GM23248 (cell line): ENCODE data around the gene HTR3B.

ENCODE experiments used
- EZH2 ChIP-seq: fragments of 200-600 bp; sonication (generic); IDR thresholded peaks from 2 replicates; pipeline ENCODE4 v1.6.1; 2018; ENCODE audit warnings: antibody characterized with exemption, mild to moderate bottlenecking; ENCODE audit not compliant: insufficient read depth, poor library complexity, severe bottlenecking
- EZH2phosphoT487 ChIP-seq: fragments of 200-600 bp; sonication (generic); IDR thresholded peaks from 2 replicates; pipeline ENCODE4 v1.6.1; 2018; ENCODE audit warnings: antibody characterized with exemption, moderate library complexity, mild to moderate bottlenecking, low read depth; ENCODE audit not compliant: insufficient read depth

DNA sequence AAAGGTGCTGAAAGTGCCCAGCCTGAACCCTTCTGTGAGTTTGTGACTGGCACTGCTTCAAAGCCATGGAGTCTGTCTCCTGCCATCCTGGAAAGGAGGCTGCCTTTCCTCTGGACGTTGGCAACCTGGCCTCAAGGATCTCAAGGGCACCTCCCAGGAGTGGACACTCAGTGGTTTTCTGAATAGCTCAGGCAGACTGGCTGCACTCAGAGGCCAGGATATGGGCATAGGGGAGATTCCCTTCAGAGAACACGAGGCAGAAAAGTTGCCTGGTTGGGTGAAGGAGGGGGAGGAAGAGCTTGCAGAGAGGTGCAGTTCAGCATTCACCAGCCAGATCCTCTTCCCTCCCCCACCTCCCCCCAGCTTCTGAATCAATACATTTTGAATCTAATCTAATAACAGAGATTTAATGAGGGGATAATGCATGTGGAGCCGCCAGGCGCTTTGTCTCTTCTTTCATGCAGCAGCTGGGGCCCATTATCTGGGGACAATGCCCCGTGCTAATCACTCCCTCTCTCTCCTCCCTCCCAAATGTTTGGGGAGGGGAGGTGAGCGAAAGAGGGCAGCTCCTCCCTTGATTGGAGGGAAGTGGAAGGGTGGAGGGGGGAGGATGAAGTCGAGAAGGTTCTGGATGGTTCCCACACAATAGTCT is 88.0 kb downstream of the HTR3B start:
- TF ChIP-seq EZH2: no peak
- no peak for TF ChIP-seq EZH2phosphoT487
